Hepatocyte (in vitro differentiated cells): Measurements from ENCODE around the gene NMRAL1. TPM values are rescaled to one million over a fixed set of nuclear protein-coding genes. Genes with fewer than 3 reads are reported as not detected.

Experiments used
- DNase-seq: peaks from one replicate; pipeline ENCODE4 v3.0.0-alpha.2; 2016; ENCODE audit warnings: low spot score
- H2AFZ ChIP-seq: fragments of 200-600 bp; sonication (generic); 2 replicates; pipeline ENCODE4 v1.6.0; 2016; ENCODE audit warnings: antibody characterized with exemption, mild to moderate bottlenecking
- H3K27ac ChIP-seq: fragments of 200-600 bp; sonication (generic); 2 replicates; pipeline ENCODE4 v1.5.1; 2016; ENCODE audit warnings: mild to moderate bottlenecking
- H3K27me3 ChIP-seq: fragments of 200-600 bp; sonication (generic); 2 replicates; pipeline ENCODE4 v1.6.1; 2016
- H3K36me3 ChIP-seq: fragments of 200-600 bp; sonication (generic); replicated peaks from 2 replicates; pipeline ENCODE4 v1.5.1; 2016; ENCODE audit warnings: low read depth; ENCODE audit not compliant: insufficient read depth
- H3K4me1 ChIP-seq: fragments of 200-600 bp; sonication (generic); 2 replicates; pipeline ENCODE4 v1.5.1; 2016; ENCODE audit warnings: mild to moderate bottlenecking, moderate library complexity; ENCODE audit not compliant: insufficient read depth
- H3K4me2 ChIP-seq: fragments of 200-600 bp; sonication (generic); 2 replicates; pipeline ENCODE4 v1.6.0; 2016
- H3K4me3 ChIP-seq: fragments of 200-600 bp; sonication (generic); 2 replicates; pipeline ENCODE4 v1.5.1; 2016; ENCODE audit warnings: mild to moderate bottlenecking
- H3K79me2 ChIP-seq: fragments of 200-600 bp; sonication (generic); 2 replicates; pipeline ENCODE4 v1.6.0; 2017; ENCODE audit warnings: mild to moderate bottlenecking
- H3K9me2 ChIP-seq: fragments of 200-600 bp; sonication (generic); replicated peaks from 2 replicates; pipeline ENCODE4 v1.6.0; 2017; ENCODE audit warnings: mild to moderate bottlenecking; ENCODE audit not compliant: insufficient read depth
- H3K9me3 ChIP-seq: fragments of 200-600 bp; sonication (generic); 2 replicates; pipeline ENCODE4 v1.5.1; 2016; ENCODE audit warnings: low read depth, mild to moderate bottlenecking
- H4K20me1 ChIP-seq: fragments of 200-600 bp; sonication (generic); 2 replicates; pipeline ENCODE4 v1.6.0; 2016; ENCODE audit warnings: mild to moderate bottlenecking; ENCODE audit not compliant: insufficient read depth, poor library complexity, severe bottlenecking
- CTCF ChIP-seq: fragments of 200-600 bp; sonication (generic); IDR thresholded peaks from 2 replicates; pipeline ENCODE4 v1.5.1; 2016; ENCODE audit warnings: antibody characterized with exemption, mild to moderate bottlenecking; ENCODE audit not compliant: poor library complexity
- EZH2 ChIP-seq: fragments of 200-600 bp; sonication (generic); IDR thresholded peaks from 2 replicates; pipeline ENCODE4 v1.6.1; 2016; ENCODE audit warnings: antibody characterized with exemption, mild to moderate bottlenecking, borderline replicate concordance
- EZH2phosphoT487 ChIP-seq: fragments of 200-600 bp; sonication (generic); IDR thresholded peaks from one replicate; pipeline ENCODE4 v1.6.1; 2018; ENCODE audit warnings: antibody characterized with exemption, mild to moderate bottlenecking, low read depth, moderate library complexity; ENCODE audit not compliant: unreplicated experiment, severe bottlenecking
- WGBS: methylation state at CpG from one replicate; pipeline ENCODE4 v1.1.6; 2016; ENCODE audit warnings: low lambda C conversion rate; ENCODE audit errors: missing lambda C conversion rate; 5-methylcytosine and 5-hydroxymethylcytosine counted together
- polyA plus RNA-seq: library from polyadenylated mRNA; unstranded; fragments of >200 nt; fragmentation: Nextera tagmentation; extraction: Ambion mirVana; gene quantifications from 2 replicates; pipeline ENCODE4 v1.2.1, GENCODE V29; 2016
- total RNA-seq: library from RNA; depleted of rRNA; stranded (reverse); fragments of >200 nt; gene quantifications from 2 replicates; pipeline ENCODE4 v1.2.3, GENCODE V29; 2014

NMRAL1 gene
- total and polyA plus RNA-seq, 2 experiments from 2014 or later = 47.5 to 47.6 TPM

DNA sequence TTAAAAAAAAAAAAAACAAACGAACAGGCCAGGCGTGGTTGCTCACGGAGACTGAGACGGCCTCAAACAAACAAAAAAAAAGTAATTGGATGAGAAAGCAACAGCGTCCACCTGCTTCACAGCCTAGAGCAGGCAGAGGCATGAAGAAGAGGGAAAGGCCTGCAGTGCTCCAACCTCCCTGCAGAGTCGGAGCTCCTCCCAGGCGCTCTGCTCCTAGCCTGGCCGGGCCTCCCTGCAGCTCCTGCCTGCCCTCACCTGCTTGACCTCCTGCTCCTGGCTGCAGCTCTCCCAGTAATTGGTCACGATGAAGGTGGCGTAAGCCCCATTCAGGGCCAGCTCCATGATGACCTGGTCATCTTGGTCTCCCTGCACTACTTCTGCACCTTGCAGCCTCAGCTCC, 5.5 kb downstream of the NMRAL1 start:
- peaks cover 6% of the 10 kb centered on the region for H3K79me2 ChIP-seq
- DNase-seq = no peak
- H3K4me1 ChIP-seq = no peaks in the 10 kb centered on the region
- no peaks in the 10 kb centered on the region for H4K20me1 ChIP-seq
- H3K4me2 ChIP-seq = no peak overlapping the region
- no peak overlapping the region for H2AFZ ChIP-seq
- H3K4me3 ChIP-seq = no peak overlapping the region
- H3K36me3 ChIP-seq = no peaks in the 10 kb centered on the region
- 95% methylated on average over 10 of the region's 10 CpGs for WGBS
- no peaks in the 10 kb centered on the region for H3K9me2 ChIP-seq
- no peaks in the 10 kb centered on the region for H3K27me3 ChIP-seq
- TF ChIP-seq CTCF (no peak), EZH2 (no peak), EZH2phosphoT487 (no peak)
- H3K27ac ChIP-seq = no peak overlapping the region
- no peaks in the 10 kb centered on the region for H3K9me3 ChIP-seq

DNA sequence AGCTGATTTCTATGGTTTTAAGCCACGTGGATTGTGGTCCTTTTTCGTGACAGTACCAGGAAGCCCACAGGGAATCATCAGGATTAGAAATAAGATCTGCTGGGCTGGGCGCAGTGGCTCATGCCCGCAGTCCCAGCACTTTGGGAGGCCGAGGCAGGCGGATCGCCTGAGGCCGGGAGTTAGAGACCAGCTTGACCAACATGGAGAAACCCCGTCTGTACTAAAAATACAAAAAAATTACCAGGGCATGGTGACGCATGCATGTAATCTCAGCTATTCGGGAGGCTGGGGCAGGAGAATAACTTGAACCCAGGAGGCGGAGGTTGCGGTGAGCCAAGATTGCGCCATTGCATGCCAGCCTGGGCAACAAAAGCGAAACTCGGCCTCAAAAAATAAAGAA, 6.5 kb downstream of the NMRAL1 start:
- Histone ChIP-seq H3K4me1 (no peaks in the 10 kb centered on the region), H3K9me3 (no peaks in the 10 kb centered on the region), H3K27ac (no peak overlapping the region), H3K79me2 (no peaks in the 10 kb centered on the region), H3K9me2 (no peaks in the 10 kb centered on the region), H3K36me3 (no peaks in the 10 kb centered on the region), H3K4me3 (no peak overlapping the region), H3K27me3 (no peaks in the 10 kb centered on the region), H2AFZ (no peak overlapping the region), H3K4me2 (no peak overlapping the region), H4K20me1 (no peaks in the 10 kb centered on the region)
- no peak for TF ChIP-seq CTCF
- no peak for TF ChIP-seq EZH2phosphoT487
- no peak for TF ChIP-seq EZH2
- DNase-seq = no peak
- 97% methylated on average over 16 of the region's 16 CpGs for WGBS

GRCh38 chr16:4465977-4466779, 8.2 kb downstream of the NMRAL1 start:
- H3K4me1 ChIP-seq = no peaks in the 10 kb centered on the region
- H3K27ac ChIP-seq = no peak overlapping the region
- H4K20me1 ChIP-seq = no peaks in the 10 kb centered on the region
- no peak for TF ChIP-seq CTCF
- TF ChIP-seq EZH2 = no peak
- TF ChIP-seq EZH2phosphoT487 = no peak
- H2AFZ ChIP-seq = no peak overlapping the region
- H3K9me2 ChIP-seq = no peaks in the 10 kb centered on the region
- DNase-seq = no peak
- H3K36me3 ChIP-seq = no peaks in the 10 kb centered on the region
- no peaks in the 10 kb centered on the region for H3K9me3 ChIP-seq
- no peaks in the 10 kb centered on the region for H3K79me2 ChIP-seq
- no peaks in the 10 kb centered on the region for H3K27me3 ChIP-seq
- no peak overlapping the region for H3K4me3 ChIP-seq
- WGBS = 91% methylated on average over 32 of the region's 32 CpGs
- no peak overlapping the region for H3K4me2 ChIP-seq
